ENCODE measurements around the gene SSR3. TPM values are rescaled to one million over a fixed set of nuclear protein-coding genes. Genes with fewer than 3 reads are reported as not detected.

Gene SSR3
- total and polyA plus RNA-seq, 2 of the 8 experiments (the other 6 are each of a cell fraction or from before 2014, with no cell fraction given) = 92.7 to 208 TPM

DNA sequence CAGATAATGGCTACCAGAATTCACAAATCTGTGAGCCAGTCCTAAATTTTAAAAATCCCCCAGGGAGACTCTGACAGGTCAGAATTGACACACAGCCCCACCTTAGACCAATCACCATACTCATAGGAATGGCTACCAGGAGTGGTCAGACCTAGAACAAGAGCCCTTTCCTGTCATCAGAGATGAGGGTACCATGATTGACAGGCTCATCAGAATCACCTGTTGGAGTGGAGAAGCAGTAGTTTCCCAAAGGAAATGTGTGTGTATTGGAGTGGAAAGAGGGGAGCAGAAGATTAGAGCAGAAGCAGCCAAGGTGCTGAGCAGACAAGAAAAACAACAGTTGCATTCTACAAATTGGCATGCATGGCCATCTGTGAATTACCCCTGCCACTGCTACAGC is 27.0 kb upstream of the SSR3 start:
- Histone ChIP-seq H2AK5ac (ENCODE audit: low read depth, low read length) (no peak overlapping the region), H3K9me3 (ENCODE audit: insufficient read depth in 2 of 2, low read depth in 1 of 2, low read length in 1 of 2) (no peaks in the 10 kb centered on the region), H3K27ac (ENCODE audit: low read depth, low read length) (no peak overlapping the region), H3K14ac (ENCODE audit: insufficient read length) (no peak overlapping the region), H3K56ac (replicated peaks; ENCODE audit: insufficient read length, low read depth, low read length) (no peak overlapping the region), H4K8ac (ENCODE audit: extremely low read depth, insufficient read depth, low read length) (no peak overlapping the region), H3K4ac (replicated peaks; ENCODE audit: insufficient read length, low read depth, low read length) (no peak overlapping the region), H2BK5ac (ENCODE audit: low read depth, low read length) (no peak overlapping the region), H3K79me1 (ENCODE audit: low read depth, low read length) (no peaks in the 10 kb centered on the region), H3K18ac (ENCODE audit: extremely low read depth, low read length) (no peak overlapping the region), H3K4me2 (ENCODE audit: insufficient read depth in 1 of 2, low read depth in 2 of 2, low read length in 2 of 2) (no peak overlapping the region), H2BK120ac (replicated peaks; ENCODE audit: low read depth, low read length) (no peak overlapping the region), H3K4me3 (ENCODE audit: extremely low read depth in 1 of 4, insufficient read depth in 2 of 4, low read depth in 3 of 4, low read length in 4 of 4) (no peak overlapping the region), H3K79me2 (ENCODE audit: control insufficient read depth in 1 of 2, insufficient read depth in 2 of 2, low read length in 2 of 2) (no peaks in the 10 kb centered on the region), H2BK15ac (ENCODE audit: low read length) (no peak overlapping the region), H3K27me3 (replicated peaks in 1 of 4; ENCODE audit: control insufficient read depth in 3 of 4, extremely low read depth in 1 of 4, insufficient read depth in 3 of 4, low read length in 3 of 4) (no peaks in the 10 kb centered on the region), H3K4me1 (replicated peaks in 1 of 4; ENCODE audit: control insufficient read depth in 3 of 4, insufficient read depth in 4 of 4, low read length in 3 of 4) (no peaks in the 10 kb centered on the region), H2AFZ (ENCODE audit: low read length) (no peak overlapping the region), H3K23ac (ENCODE audit: insufficient read length) (no peak overlapping the region), H3K36me3 (ENCODE audit: control insufficient read depth in 2 of 4, insufficient read depth in 4 of 4, low read length in 3 of 4) (no peaks in the 10 kb centered on the region), H4K5ac (ENCODE audit: insufficient read length, low read depth, low read length) (no peak overlapping the region), H2BK12ac (ENCODE audit: low read depth, low read length) (no peak overlapping the region), H2BK20ac (ENCODE audit: low read length) (no peak overlapping the region), H4K20me1 (replicated peaks in 1 of 2; ENCODE audit: control insufficient read depth in 1 of 2, insufficient read depth in 2 of 2, low read length in 2 of 2) (no peaks in the 10 kb centered on the region), H3K9ac (replicated peaks in 1 of 4; ENCODE audit: extremely low read depth in 1 of 4, low read depth in 3 of 4, low read length in 3 of 4) (no peak overlapping the region), H4K91ac (replicated peaks; ENCODE audit: insufficient read length, low read length) (no peak overlapping the region), H3K23me2 (ENCODE audit: low read depth, low read length) (no peaks in the 10 kb centered on the region)
- FAIRE-seq (no peak), DNase-seq (ENCODE audit: low read depth in 1 of 2, low spot score in 2 of 2) (no peak)
- CTCF ChIA-PET (ENCODE audit: partially characterized antibody) = interaction anchor here (1.4 kb wide), 1 partner anchor 68 kb away, joined by 3 read pairs; no protein-coding TSS in a partner anchor
- TF ChIP-seq HDAC2 (IDR thresholded peaks at IDR 0.05; ENCODE audit: borderline replicate concordance in 1 of 2, low read depth in 2 of 2, low read length in 2 of 2) (no peak), KDM4A (IDR thresholded peaks at IDR 0.05; ENCODE audit: low read depth, low read length, severe bottlenecking) (no peak), YY1 (IDR thresholded peaks at IDR 0.05; ENCODE audit: low read depth, low read length) (no peak), SAP30 (IDR thresholded peaks at IDR 0.05; ENCODE audit: insufficient read depth, insufficient replicate concordance, low read length) (no peak), POLR2A (IDR thresholded peaks at IDR 0.05; ENCODE audit: control extremely low read depth in 1 of 2, low read depth in 2 of 2, low read length in 2 of 2) (no peak), ASH2L (IDR thresholded peaks at IDR 0.05; ENCODE audit: low read length) (no peak), RBBP5 (IDR thresholded peaks at IDR 0.05; ENCODE audit: borderline replicate concordance, low read depth, low read length) (no peak)
- POLR2A ChIA-PET (ENCODE audit: partially characterized antibody) = no interaction called here
